Loucy (cell line): Measurements from ENCODE around the gene ATF2.

Experiments
- H2AFZ ChIP-seq: fragments of 200-600 bp; sonication (generic); 2 replicates; pipeline ENCODE4 v1.6.0; 2016; ENCODE audit warnings: antibody characterized with exemption, mild to moderate bottlenecking, low read length, moderate library complexity
- H3F3A ChIP-seq: fragments of 200-600 bp; 2 replicates; pipeline ENCODE4 v1.6.0; 2016; ENCODE audit warnings: antibody characterized with exemption, low read depth, mild to moderate bottlenecking
- H3K27me3 ChIP-seq: fragments of 200-600 bp; sonication (generic); 2 replicates; pipeline ENCODE4 v1.6.1; 2014; ENCODE audit warnings: low read length, mild to moderate bottlenecking; ENCODE audit not compliant: insufficient read depth, poor library complexity, severe bottlenecking
- H3K36me3 ChIP-seq: fragments of 200-600 bp; sonication (generic); 2 replicates; pipeline ENCODE4 v1.6.1; 2016; ENCODE audit warnings: low read length; ENCODE audit not compliant: insufficient read depth
- H3K4me1 ChIP-seq: fragments of 200-600 bp; sonication (generic); 2 replicates; pipeline ENCODE4 v1.5.1; 2014; ENCODE audit warnings: low read length, mild to moderate bottlenecking; ENCODE audit not compliant: insufficient read depth, poor library complexity, severe bottlenecking
- H3K4me2 ChIP-seq: fragments of 200-600 bp; sonication (generic); 2 replicates; pipeline ENCODE4 v1.6.0; 2014; ENCODE audit warnings: antibody characterized with exemption, low read length, low read depth, mild to moderate bottlenecking; ENCODE audit not compliant: poor library complexity, severe bottlenecking
- H3K4me3 ChIP-seq: fragments of 200-600 bp; sonication (generic); 2 replicates; pipeline ENCODE4 v1.5.1; 2014; ENCODE audit warnings: low read length, mild to moderate bottlenecking, mixed read lengths; ENCODE audit not compliant: poor library complexity, severe bottlenecking
- H3K79me2 ChIP-seq: fragments of 200-600 bp; sonication (generic); 2 replicates; pipeline ENCODE4 v1.6.1; 2014; ENCODE audit warnings: low read length; ENCODE audit not compliant: insufficient read depth
- H3K9ac ChIP-seq: fragments of 200-600 bp; sonication (generic); 2 replicates; pipeline ENCODE4 v1.6.0; 2014; ENCODE audit warnings: mild to moderate bottlenecking, low read depth, low read length, moderate library complexity; ENCODE audit not compliant: poor library complexity, severe bottlenecking
- H3K9me2 ChIP-seq: fragments of 200-600 bp; sonication (generic); replicated peaks from 2 replicates; pipeline ENCODE4 v1.6.1; 2016; ENCODE audit warnings: low read depth, low read length, mixed read lengths
- H3K9me3 ChIP-seq: fragments of 200-600 bp; sonication (generic); 2 replicates; pipeline ENCODE4 v1.6.1; 2014; ENCODE audit warnings: mild to moderate bottlenecking, antibody characterized with exemption, low read length, low read depth; ENCODE audit not compliant: insufficient read depth
- H4K20me1 ChIP-seq: fragments of 200-600 bp; sonication (generic); 2 replicates; pipeline ENCODE4 v1.6.0; 2014; ENCODE audit warnings: antibody characterized with exemption, low read length, mild to moderate bottlenecking; ENCODE audit not compliant: insufficient read depth, poor library complexity, severe bottlenecking
- EZH2phosphoT487 ChIP-seq: fragments of 200-600 bp; IDR thresholded peaks from 2 replicates; pipeline ENCODE4 v1.6.1; 2018; ENCODE audit warnings: antibody characterized with exemption, mild to moderate bottlenecking, moderate library complexity, borderline replicate concordance
- TF ChIP-seq, protein P1 (sequence below): fragments of 200-600 bp; sonication (generic); conservative IDR thresholded peaks from 2 replicates; pipeline ENCODE4 v1.5.1; 2014; ENCODE audit warnings: mild to moderate bottlenecking, antibody characterized with exemption, low read length

Gene ATF2

GRCh38 chr2:175055993-175056392 lies 112.0 kb downstream of the ATF2 start:
- Histone ChIP-seq H3K9ac (no peak overlapping the region), H3K36me3 (no peaks in the 10 kb centered on the region), H3K9me2 (no peaks in the 10 kb centered on the region), H3K4me2 (no peak overlapping the region), H2AFZ (no peak overlapping the region), H3K79me2 (no peaks in the 10 kb centered on the region), H4K20me1 (no peaks in the 10 kb centered on the region), H3K9me3 (no peaks in the 10 kb centered on the region), H3K4me3 (no peak overlapping the region), H3K4me1 (no peaks in the 10 kb centered on the region), H3K27me3 (no peaks in the 10 kb centered on the region), H3F3A (no peaks in the 10 kb centered on the region)
- no peak for TF ChIP-seq EZH2phosphoT487
- TF ChIP-seq, protein P1, sequence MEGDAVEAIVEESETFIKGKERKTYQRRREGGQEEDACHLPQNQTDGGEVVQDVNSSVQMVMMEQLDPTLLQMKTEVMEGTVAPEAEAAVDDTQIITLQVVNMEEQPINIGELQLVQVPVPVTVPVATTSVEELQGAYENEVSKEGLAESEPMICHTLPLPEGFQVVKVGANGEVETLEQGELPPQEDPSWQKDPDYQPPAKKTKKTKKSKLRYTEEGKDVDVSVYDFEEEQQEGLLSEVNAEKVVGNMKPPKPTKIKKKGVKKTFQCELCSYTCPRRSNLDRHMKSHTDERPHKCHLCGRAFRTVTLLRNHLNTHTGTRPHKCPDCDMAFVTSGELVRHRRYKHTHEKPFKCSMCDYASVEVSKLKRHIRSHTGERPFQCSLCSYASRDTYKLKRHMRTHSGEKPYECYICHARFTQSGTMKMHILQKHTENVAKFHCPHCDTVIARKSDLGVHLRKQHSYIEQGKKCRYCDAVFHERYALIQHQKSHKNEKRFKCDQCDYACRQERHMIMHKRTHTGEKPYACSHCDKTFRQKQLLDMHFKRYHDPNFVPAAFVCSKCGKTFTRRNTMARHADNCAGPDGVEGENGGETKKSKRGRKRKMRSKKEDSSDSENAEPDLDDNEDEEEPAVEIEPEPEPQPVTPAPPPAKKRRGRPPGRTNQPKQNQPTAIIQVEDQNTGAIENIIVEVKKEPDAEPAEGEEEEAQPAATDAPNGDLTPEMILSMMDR, result no peak

- no peaks in the 10 kb centered on the region for H3K4me1 ChIP-seq
- no peaks in the 10 kb centered on the region for H3K36me3 ChIP-seq
- no peaks in the 10 kb centered on the region for H3K9me3 ChIP-seq
- no peaks in the 10 kb centered on the region for H3K27me3 ChIP-seq
- H3K4me3 ChIP-seq, result no peak overlapping the region
- no peaks in the 10 kb centered on the region for H3F3A ChIP-seq
- no peak overlapping the region for H2AFZ ChIP-seq
- H3K4me2 ChIP-seq, result no peak overlapping the region
- H3K9ac ChIP-seq, result no peak overlapping the region
- no peak for TF ChIP-seq EZH2phosphoT487
- TF ChIP-seq, protein P1, result no peak
- no peaks in the 10 kb centered on the region for H3K9me2 ChIP-seq
- H3K79me2 ChIP-seq, result no peaks in the 10 kb centered on the region
- no peaks in the 10 kb centered on the region for H4K20me1 ChIP-seq
Observed at GRCh38 chr2:175054340-175054739, 113.7 kb downstream of the ATF2 start.

DNA sequence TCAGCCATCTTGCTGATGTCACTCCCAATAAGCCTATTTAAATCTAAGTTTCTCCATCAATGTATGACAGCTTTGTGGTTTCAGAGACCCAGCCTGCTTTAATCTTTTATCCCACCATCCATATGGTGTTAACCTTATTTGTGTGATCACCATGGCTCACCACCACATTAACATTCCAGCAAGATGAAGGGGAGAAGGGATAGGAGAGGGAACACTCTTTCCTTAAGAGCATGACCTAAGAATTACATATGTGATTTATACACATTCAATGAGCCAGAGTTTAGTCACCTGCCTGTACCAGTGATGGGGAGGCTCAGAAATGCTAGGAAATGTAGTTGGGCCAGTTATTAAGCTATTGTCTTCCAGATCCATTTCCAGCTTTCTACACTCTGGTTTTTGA lies 118.3 kb downstream of the ATF2 start:
- no peaks in the 10 kb centered on the region for H4K20me1 ChIP-seq
- no peak overlapping the region for H3K9ac ChIP-seq
- H3K9me3 ChIP-seq, result no peaks in the 10 kb centered on the region
- H3K4me1 ChIP-seq, result no peaks in the 10 kb centered on the region
- H2AFZ ChIP-seq, result no peak overlapping the region
- TF ChIP-seq, protein P1, result no peak
- TF ChIP-seq EZH2phosphoT487, result no peak
- no peaks in the 10 kb centered on the region for H3K36me3 ChIP-seq
- H3K4me2 ChIP-seq, result no peak overlapping the region
- no peaks in the 10 kb centered on the region for H3K9me2 ChIP-seq
- no peaks in the 10 kb centered on the region for H3K27me3 ChIP-seq
- H3F3A ChIP-seq, result no peaks in the 10 kb centered on the region
- no peak overlapping the region for H3K4me3 ChIP-seq
- H3K79me2 ChIP-seq, result no peaks in the 10 kb centered on the region
